ENCODE measurements around the gene MPPED1. TPM values are rescaled to one million over a fixed set of nuclear protein-coding genes. Genes with fewer than 3 reads are reported as not detected.

MPPED1 gene
- total RNA-seq, 1 donor from 2014 or later, result 0.37 TPM

- no peak for TF ChIP-seq CTCF (IDR thresholded peaks at IDR 0.05; ENCODE audit: partially characterized antibody, unreplicated experiment)
- Mint-ChIP-seq H3K9me3 (ENCODE audit: unreplicated experiment) (peaks cover 5% of the 10 kb centered on the region), H3K4me3 (ENCODE audit: unreplicated experiment) (no peak overlapping the region), H3K27ac (ENCODE audit: unreplicated experiment) (no peak overlapping the region), H3K4me1 (ENCODE audit: low read depth, unreplicated experiment) (no peaks in the 10 kb centered on the region), H3K36me3 (ENCODE audit: unreplicated experiment) (peaks cover 5% of the 10 kb centered on the region), H3K27me3 (ENCODE audit: unreplicated experiment) (no peaks in the 10 kb centered on the region)
- DNase-seq, result no peak
These were observed 54.9 kb downstream of the MPPED1 start for GRCh38 chr22:43466710-43467109.

- Mint-ChIP-seq H3K4me1 (ENCODE audit: low read depth, unreplicated experiment) (no peaks in the 10 kb centered on the region), H3K9me3 (ENCODE audit: unreplicated experiment) (peaks cover 5% of the 10 kb centered on the region), H3K36me3 (ENCODE audit: unreplicated experiment) (peaks cover 5% of the 10 kb centered on the region), H3K27ac (ENCODE audit: unreplicated experiment) (no peak overlapping the region), H3K27me3 (ENCODE audit: unreplicated experiment) (no peaks in the 10 kb centered on the region), H3K4me3 (ENCODE audit: unreplicated experiment) (no peak overlapping the region)
- no peak for TF ChIP-seq CTCF (IDR thresholded peaks at IDR 0.05; ENCODE audit: partially characterized antibody, unreplicated experiment)
- no peak for DNase-seq
These were observed 55.6 kb downstream of the MPPED1 start for GRCh38 chr22:43467216-43467940.

GRCh38 chr22:43470253-43470652 lies 58.4 kb downstream of the MPPED1 start:
- no peak overlapping the region for H3K27ac Mint-ChIP-seq (ENCODE audit: unreplicated experiment)
- no peak overlapping the region for H3K4me3 Mint-ChIP-seq (ENCODE audit: unreplicated experiment)
- DNase-seq, result no peak
- no peaks in the 10 kb centered on the region for H3K9me3 Mint-ChIP-seq (ENCODE audit: unreplicated experiment)
- TF ChIP-seq CTCF (IDR thresholded peaks at IDR 0.05; ENCODE audit: partially characterized antibody, unreplicated experiment), result no peak
- H3K4me1 Mint-ChIP-seq (ENCODE audit: low read depth, unreplicated experiment), result no peaks in the 10 kb centered on the region
- H3K36me3 Mint-ChIP-seq (ENCODE audit: unreplicated experiment), result no peaks in the 10 kb centered on the region
- H3K27me3 Mint-ChIP-seq (ENCODE audit: unreplicated experiment), result no peaks in the 10 kb centered on the region

- Mint-ChIP-seq H3K4me1 (ENCODE audit: low read depth, unreplicated experiment) (no peaks in the 10 kb centered on the region), H3K9me3 (ENCODE audit: unreplicated experiment) (no peaks in the 10 kb centered on the region), H3K27ac (ENCODE audit: unreplicated experiment) (no peak overlapping the region), H3K36me3 (ENCODE audit: unreplicated experiment) (no peaks in the 10 kb centered on the region), H3K4me3 (ENCODE audit: unreplicated experiment) (no peak overlapping the region), H3K27me3 (ENCODE audit: unreplicated experiment) (no peaks in the 10 kb centered on the region)
- no peak for TF ChIP-seq CTCF (IDR thresholded peaks at IDR 0.05; ENCODE audit: partially characterized antibody, unreplicated experiment)
- no peak for DNase-seq
These were observed 59.2 kb downstream of the MPPED1 start for GRCh38 chr22:43470941-43471585.

- no peak overlapping the region for H3K27ac Mint-ChIP-seq (ENCODE audit: unreplicated experiment)
- H3K4me1 Mint-ChIP-seq (ENCODE audit: low read depth, unreplicated experiment), result no peaks in the 10 kb centered on the region
- no peak for DNase-seq
- no peak overlapping the region for H3K4me3 Mint-ChIP-seq (ENCODE audit: unreplicated experiment)
- no peaks in the 10 kb centered on the region for H3K27me3 Mint-ChIP-seq (ENCODE audit: unreplicated experiment)
- no peaks in the 10 kb centered on the region for H3K36me3 Mint-ChIP-seq (ENCODE audit: unreplicated experiment)
- no peak for TF ChIP-seq CTCF (IDR thresholded peaks at IDR 0.05; ENCODE audit: partially characterized antibody, unreplicated experiment)
- H3K9me3 Mint-ChIP-seq (ENCODE audit: unreplicated experiment), result no peaks in the 10 kb centered on the region
These were observed 59.9 kb downstream of the MPPED1 start for GRCh38 chr22:43471606-43472135.
